C4-2B (cell line): ENCODE results near the gene PLAAT2.

Source experiments
- CTCF ChIP-seq: fragments of 450-650 bp; conservative IDR thresholded peaks from 2 replicates; pipeline ENCODE4 v1.5.1; 2017; ENCODE audit warnings: mild to moderate bottlenecking
- ZFX ChIP-seq: fragments of 450-650 bp; IDR thresholded peaks from 2 replicates; pipeline ENCODE4 v1.6.1; 2017

GRCh38 chr11:63609971-63610580 lies 46.9 kb upstream of the PLAAT2 start:
- TF ChIP-seq CTCF (no peak), ZFX (no peak)
